Endothelial cell of umbilical vein (primary cell): Measurements from ENCODE around the gene RASSF3.

Experiments
- CTCF ChIP-seq, 2 donors: IDR thresholded peaks; 1 replicate in 1 of 2; 2 replicates in 1 of 2; pipeline ENCODE4 v1.5.1; 2011; ENCODE audit warnings: low read length in 2 of 2, mild to moderate bottlenecking in 2 of 2, moderate library complexity in 2 of 2, control low read depth in 1 of 2, inconsistent platforms in 1 of 2, low read depth in 1 of 2; ENCODE audit not compliant: insufficient read depth in 1 of 2; ENCODE audit errors: extremely low read depth in 1 of 2
- POLR2A ChIP-seq: IDR thresholded peaks from 2 replicates; pipeline ENCODE4 v1.6.1; 2012; ENCODE audit warnings: low read depth, mild to moderate bottlenecking, control low read depth, low read length

GRCh38 chr12:64718649-64719048, 108.4 kb downstream of the RASSF3 start:
- no peak for TF ChIP-seq POLR2A
- TF ChIP-seq CTCF (IDR thresholded peaks at IDR 0.05; ENCODE audit: extremely low read depth in 1 of 2, insufficient read depth in 1 of 2, low read depth in 1 of 2, low read length in 2 of 2), result no peak
